ENCODE data around the gene WASL.
A peak's percentile ranks its signal among the peaks of the same experiment; 100 is the strongest.

WASL gene

GRCh38 chr7:123674399-123675180 is 74.2 kb downstream of the WASL start:
- no peak for TF ChIP-seq CTCF (conservative IDR thresholded peaks at IDR 0.05; ENCODE audit: low read depth, low read length)
- DNase-seq (ENCODE audit: low read depth): peak; percentile 50
- H3K4me3 ChIP-seq (ENCODE audit: low read depth, low read length): no peak overlapping the region

GRCh38 chr7:123673752-123674398 is 74.9 kb downstream of the WASL start:
- no peak for DNase-seq (ENCODE audit: low read depth)
- H3K4me3 ChIP-seq (ENCODE audit: low read depth, low read length): no peak overlapping the region
- TF ChIP-seq CTCF (conservative IDR thresholded peaks at IDR 0.05; ENCODE audit: low read depth, low read length): no peak

- H3K4me3 ChIP-seq (ENCODE audit: low read depth, low read length): no peak overlapping the region
- no peak for DNase-seq (ENCODE audit: low read depth)
- no peak for TF ChIP-seq CTCF (conservative IDR thresholded peaks at IDR 0.05; ENCODE audit: low read depth, low read length)
These were observed 75.6 kb downstream of the WASL start for GRCh38 chr7:123673137-123673732.

- no peak for DNase-seq (ENCODE audit: low read depth)
- H3K4me3 ChIP-seq (ENCODE audit: low read depth, low read length): no peak overlapping the region
- TF ChIP-seq CTCF (conservative IDR thresholded peaks at IDR 0.05; ENCODE audit: low read depth, low read length): no peak
These were observed 79.3 kb downstream of the WASL start for GRCh38 chr7:123669485-123669884.

GRCh38 chr7:123666492-123666891 is 82.3 kb downstream of the WASL start:
- H3K4me3 ChIP-seq (ENCODE audit: low read depth, low read length): no peak overlapping the region
- DNase-seq (ENCODE audit: low read depth): no peak
- TF ChIP-seq CTCF (conservative IDR thresholded peaks at IDR 0.05; ENCODE audit: low read depth, low read length): no peak

- TF ChIP-seq CTCF (conservative IDR thresholded peaks at IDR 0.05; ENCODE audit: low read depth, low read length): no peak
- DNase-seq (ENCODE audit: low read depth): no peak
- H3K4me3 ChIP-seq (ENCODE audit: low read depth, low read length): no peak overlapping the region
These were observed 82.9 kb downstream of the WASL start for GRCh38 chr7:123665896-123666295.
